ENCODE results near the gene GLIS1.

DNA sequence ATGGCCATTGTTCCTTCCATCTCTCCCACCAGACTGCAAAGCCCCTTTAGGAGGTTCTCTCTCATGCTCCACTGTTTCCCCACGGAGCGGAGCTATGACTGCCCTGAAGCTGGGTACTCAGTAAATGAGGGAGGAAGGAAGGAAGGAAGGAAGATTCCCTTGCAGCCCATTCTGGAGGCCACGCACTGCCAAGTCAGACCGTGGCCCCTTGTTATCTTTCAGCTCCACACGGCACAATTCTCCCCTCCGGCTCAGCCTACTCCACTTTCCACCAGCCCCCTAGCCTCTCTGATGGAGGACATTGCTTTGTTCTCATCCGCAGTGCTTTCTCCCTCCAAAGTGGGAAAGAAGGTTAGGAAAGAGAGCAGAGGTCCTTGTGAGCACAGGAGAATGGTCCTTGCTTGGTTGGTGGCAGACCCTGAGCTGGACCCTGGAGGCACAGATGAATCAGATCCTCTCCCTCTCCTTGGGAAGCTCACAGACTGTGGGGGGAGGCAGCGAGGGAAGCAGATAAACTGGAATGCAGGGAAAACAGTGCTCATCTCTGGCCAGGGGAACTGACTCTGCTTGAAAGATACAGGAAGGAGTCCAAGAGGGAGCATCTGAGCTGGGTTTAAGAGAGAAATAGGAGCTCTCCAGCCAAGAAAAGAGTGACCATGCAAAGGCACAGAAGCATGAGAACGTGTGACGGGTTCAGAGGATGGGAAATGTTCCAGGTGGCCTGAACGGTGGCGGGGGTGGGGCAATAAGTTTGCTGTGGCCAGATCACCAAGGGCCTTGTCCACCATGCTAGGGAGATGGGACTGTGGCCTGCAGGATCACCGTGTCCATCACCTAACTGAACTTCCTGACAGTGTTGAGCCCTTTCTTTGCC is 52.6 kb downstream of the GLIS1 start:
- TF ChIP-seq CTCF (IDR thresholded peaks at IDR 0.05) (no peak), POLR2AphosphoS5 (IDR thresholded peaks at IDR 0.05) (no peak), POLR2A (IDR thresholded peaks at IDR 0.05) (no peak), EP300 (IDR thresholded peaks at IDR 0.05) (no peak)
